Measurements from ENCODE around the gene LYPD6. TPM values are rescaled to one million over a fixed set of nuclear protein-coding genes. Genes with fewer than 3 reads are reported as not detected.

The LYPD6 gene, protein sequence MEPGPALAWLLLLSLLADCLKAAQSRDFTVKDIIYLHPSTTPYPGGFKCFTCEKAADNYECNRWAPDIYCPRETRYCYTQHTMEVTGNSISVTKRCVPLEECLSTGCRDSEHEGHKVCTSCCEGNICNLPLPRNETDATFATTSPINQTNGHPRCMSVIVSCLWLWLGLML
- total RNA-seq, result 0.51 and 2.7 TPM in 2 replicates

DNA sequence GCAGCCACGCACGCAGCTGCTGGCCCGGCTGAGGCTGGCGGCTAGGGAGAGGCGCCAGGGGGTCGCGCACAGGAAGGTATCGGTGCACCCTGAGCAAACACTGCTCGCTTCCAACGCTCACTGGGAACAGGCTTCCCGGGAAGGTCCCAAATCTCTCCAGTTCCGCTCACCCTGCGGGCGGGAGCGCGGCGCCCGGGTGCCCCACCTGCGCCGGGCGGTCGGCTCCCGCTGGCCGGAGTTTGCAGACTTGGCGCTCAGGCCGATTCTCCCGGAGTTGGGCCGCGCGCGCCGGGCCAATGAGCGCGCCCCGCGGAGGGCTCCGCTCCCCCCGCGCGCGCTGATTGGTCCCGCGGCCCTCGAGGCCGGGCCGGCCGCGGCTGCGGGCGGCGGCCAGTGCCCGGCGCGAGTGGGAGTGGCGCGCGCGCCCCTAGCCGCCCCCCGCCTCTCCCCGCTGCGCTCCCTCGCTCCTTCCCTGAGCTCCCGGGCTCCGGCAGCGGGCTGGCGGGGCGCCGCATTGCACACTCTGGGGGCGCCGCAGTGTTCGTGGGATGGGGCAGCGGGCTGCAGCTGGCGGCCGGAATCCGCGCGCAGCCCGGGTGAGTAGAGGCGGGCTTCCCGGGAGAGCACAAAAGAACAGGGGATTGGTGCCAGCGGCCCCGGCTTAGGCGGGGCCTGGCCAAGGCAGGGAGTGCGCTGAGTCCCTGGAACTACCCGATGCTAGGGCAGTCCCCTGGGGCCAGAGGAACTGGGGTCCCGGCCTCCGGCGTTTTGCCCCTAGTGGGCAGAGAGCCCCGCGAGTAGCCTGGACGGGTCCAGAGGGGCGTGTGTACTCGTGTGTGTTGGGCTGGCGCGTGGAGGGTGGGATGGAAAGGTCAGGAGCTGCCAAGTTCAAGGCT, at the start of gene LYPD6:
LYPD6 (plus strand) TSS at position 461 of the 896 bp plus-strand sequence. CDS start 107,122 bp downstream, outside the sequence.

Data from pericardium fibroblast (primary cell).